ENCODE data around the gene OR6T1.

Gene OR6T1

GRCh38 chr11:123903932-123904331, 39.7 kb downstream of the OR6T1 start:
- TF ChIP-seq, protein P1, sequence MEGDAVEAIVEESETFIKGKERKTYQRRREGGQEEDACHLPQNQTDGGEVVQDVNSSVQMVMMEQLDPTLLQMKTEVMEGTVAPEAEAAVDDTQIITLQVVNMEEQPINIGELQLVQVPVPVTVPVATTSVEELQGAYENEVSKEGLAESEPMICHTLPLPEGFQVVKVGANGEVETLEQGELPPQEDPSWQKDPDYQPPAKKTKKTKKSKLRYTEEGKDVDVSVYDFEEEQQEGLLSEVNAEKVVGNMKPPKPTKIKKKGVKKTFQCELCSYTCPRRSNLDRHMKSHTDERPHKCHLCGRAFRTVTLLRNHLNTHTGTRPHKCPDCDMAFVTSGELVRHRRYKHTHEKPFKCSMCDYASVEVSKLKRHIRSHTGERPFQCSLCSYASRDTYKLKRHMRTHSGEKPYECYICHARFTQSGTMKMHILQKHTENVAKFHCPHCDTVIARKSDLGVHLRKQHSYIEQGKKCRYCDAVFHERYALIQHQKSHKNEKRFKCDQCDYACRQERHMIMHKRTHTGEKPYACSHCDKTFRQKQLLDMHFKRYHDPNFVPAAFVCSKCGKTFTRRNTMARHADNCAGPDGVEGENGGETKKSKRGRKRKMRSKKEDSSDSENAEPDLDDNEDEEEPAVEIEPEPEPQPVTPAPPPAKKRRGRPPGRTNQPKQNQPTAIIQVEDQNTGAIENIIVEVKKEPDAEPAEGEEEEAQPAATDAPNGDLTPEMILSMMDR (IDR thresholded peaks at IDR 0.05; ENCODE audit: insufficient read depth, low read depth, low read length, missing control alignments): no peak
- no peak overlapping the region for H3K4me3 ChIP-seq (ENCODE audit: low read depth, low read length)
- peak; percentile 69 for DNase-seq (ENCODE audit: low read depth)

DNA sequence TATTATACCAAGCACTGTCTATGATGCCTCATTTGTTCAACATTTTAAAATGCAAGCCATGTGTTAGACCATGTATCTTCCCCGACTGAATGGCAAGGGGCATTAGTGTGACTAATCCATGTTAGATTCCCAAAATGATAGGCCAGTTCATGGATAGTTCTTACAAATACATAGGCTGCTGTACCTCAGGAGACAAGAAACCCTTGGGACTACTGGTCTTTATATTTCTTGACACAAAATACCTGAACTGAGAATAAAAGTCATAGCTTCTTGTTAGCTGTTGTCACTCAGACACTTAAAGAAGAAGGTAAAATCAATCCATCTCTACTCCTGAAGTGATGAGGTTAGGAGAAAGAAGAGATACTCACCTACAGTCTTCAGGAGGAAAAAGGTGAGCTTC, 41.8 kb downstream of the OR6T1 start, which contains the start of gene OR8D4:
Gene OR8D4, plus strand, starts transcription at position 301 of the 400 bp plus-strand sequence. CDS start 4,265 bp downstream, outside the sequence.
- TF ChIP-seq, protein P1 (IDR thresholded peaks at IDR 0.05; ENCODE audit: insufficient read depth, low read depth, low read length, missing control alignments): no peak
- no peak for DNase-seq (ENCODE audit: low read depth)
- H3K4me3 ChIP-seq (ENCODE audit: low read depth, low read length): no peak within 1 kb of the TSS

- no peak overlapping the region for H3K4me3 ChIP-seq (ENCODE audit: low read depth, low read length)
- TF ChIP-seq, protein P1 (IDR thresholded peaks at IDR 0.05; ENCODE audit: insufficient read depth, low read depth, low read length, missing control alignments): no peak
Observed at GRCh38 chr11:123899792-123900191, 43.8 kb downstream of the OR6T1 start.

More at GRCh38 chr11:123899792-123900191, 43.8 kb downstream of the OR6T1 start:
- no peak for DNase-seq (ENCODE audit: low read depth)

Measured in GM12865 (cell line).